DND-41 (cell line): ENCODE measurements around the gene SPSB1.

Source experiments
- CTCF ChIP-seq: IDR thresholded peaks from 2 replicates; pipeline ENCODE4 v1.5.1; 2012; ENCODE audit warnings: borderline replicate concordance, low read length, moderate library complexity, mild to moderate bottlenecking; ENCODE audit not compliant: poor library complexity, severe bottlenecking; ENCODE audit errors: extremely low read depth
- EZH2 ChIP-seq: IDR thresholded peaks from 3 replicates; pipeline ENCODE4 v1.6.1; 2012; ENCODE audit warnings: borderline replicate concordance, low read depth, mild to moderate bottlenecking, moderate library complexity, low read length, inconsistent platforms; ENCODE audit not compliant: severe bottlenecking

- no peak for TF ChIP-seq CTCF
- no peak for TF ChIP-seq EZH2
Observed at GRCh38 chr1:9406111-9406510, 113.4 kb downstream of the SPSB1 start.
